GM12865 (cell line): ENCODE data around the gene LPIN3.

Experiments
- DNase-seq: peaks from one replicate; pipeline ENCODE4 v3.0.0; 2010; ENCODE audit warnings: low read depth
- H3K4me3 ChIP-seq: 2 replicates; pipeline ENCODE4 v1.5.1; 2011; ENCODE audit warnings: mild to moderate bottlenecking, low read depth, low read length, control low read depth
- TF ChIP-seq, protein P1 (sequence below): IDR thresholded peaks from 2 replicates; pipeline ENCODE4 v1.5.1; 2011; ENCODE audit warnings: low read length, control low read depth, low read depth, inconsistent platforms; ENCODE audit not compliant: insufficient read depth; ENCODE audit errors: missing control alignments

LPIN3 gene

DNA sequence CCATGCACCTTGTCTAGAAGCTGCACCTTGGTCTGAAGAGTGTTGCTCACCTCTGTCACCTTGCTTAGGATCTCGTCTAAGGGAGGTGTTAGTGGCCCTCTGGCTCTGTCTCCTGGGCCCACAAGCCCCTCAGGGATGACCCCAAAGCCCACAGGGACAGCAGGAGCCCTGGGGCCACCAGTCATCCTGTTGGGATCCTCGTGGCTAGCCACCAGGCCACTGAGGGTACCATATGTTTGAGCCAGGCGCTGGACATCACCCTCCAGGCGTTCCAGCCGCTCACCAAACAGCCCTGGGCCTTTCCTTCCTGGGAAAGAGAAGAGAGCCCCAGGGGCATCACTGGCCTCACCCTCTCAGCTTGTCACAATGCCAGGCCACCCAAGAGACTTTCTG, 22.1 kb downstream of the LPIN3 start:
- H3K4me3 ChIP-seq: no peak overlapping the region
- TF ChIP-seq, protein P1, sequence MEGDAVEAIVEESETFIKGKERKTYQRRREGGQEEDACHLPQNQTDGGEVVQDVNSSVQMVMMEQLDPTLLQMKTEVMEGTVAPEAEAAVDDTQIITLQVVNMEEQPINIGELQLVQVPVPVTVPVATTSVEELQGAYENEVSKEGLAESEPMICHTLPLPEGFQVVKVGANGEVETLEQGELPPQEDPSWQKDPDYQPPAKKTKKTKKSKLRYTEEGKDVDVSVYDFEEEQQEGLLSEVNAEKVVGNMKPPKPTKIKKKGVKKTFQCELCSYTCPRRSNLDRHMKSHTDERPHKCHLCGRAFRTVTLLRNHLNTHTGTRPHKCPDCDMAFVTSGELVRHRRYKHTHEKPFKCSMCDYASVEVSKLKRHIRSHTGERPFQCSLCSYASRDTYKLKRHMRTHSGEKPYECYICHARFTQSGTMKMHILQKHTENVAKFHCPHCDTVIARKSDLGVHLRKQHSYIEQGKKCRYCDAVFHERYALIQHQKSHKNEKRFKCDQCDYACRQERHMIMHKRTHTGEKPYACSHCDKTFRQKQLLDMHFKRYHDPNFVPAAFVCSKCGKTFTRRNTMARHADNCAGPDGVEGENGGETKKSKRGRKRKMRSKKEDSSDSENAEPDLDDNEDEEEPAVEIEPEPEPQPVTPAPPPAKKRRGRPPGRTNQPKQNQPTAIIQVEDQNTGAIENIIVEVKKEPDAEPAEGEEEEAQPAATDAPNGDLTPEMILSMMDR: no peak
- no peak for DNase-seq

DNA sequence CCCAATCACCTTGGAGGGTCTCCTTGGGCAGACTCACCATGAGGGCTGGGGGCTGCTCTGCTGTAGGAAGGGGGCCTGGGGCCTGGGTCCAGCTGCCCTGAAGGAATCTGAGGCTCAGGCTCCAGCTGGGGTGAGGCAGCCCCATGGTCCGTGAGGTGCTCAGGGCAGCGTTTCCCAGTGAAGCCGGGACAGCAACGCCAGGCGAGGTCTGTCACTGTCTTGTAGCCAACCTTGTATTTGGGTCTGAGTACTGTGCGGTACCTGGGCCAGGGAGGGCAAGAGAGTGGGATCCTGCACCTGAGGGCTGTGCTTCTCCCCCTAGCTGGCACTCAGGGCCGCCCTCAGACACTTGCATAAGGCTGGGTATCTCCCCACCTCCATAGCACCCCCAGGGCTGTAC, 23.0 kb downstream of the LPIN3 start:
- TF ChIP-seq, protein P1: no peak
- DNase-seq: no peak
- no peak overlapping the region for H3K4me3 ChIP-seq

DNA sequence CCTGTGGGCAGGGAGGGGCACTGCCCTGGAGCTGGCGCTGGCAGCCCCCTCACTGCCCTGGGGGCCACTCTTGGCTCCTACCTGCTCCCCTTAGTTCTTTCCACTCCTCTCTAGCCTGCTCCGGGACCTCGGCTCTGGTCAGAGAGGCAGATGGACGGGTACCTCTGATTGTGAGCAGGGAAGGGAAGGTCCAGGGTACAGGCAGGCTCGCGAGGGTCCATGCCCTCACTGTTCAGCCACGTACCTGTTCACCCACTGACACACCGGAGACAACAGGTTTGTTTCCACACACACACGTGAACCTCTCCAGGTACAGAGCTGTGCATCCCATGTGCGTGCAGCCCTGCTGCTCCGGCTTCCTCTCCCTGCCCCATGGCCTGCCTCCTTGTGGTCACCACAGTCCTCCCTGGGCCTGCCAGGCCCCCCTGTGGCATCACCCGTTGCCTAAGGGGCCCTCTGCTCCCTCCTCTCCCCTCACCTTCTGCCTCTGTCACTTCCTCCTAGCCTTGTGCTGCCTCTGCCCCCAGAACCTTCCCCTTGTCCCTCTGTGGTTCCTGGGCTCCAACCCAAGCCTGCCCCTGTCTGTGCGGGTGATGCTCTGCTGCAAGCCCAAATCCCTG, 23.7 kb downstream of the LPIN3 start:
- no peak overlapping the region for H3K4me3 ChIP-seq
- TF ChIP-seq, protein P1: no peak
- no peak for DNase-seq

DNA sequence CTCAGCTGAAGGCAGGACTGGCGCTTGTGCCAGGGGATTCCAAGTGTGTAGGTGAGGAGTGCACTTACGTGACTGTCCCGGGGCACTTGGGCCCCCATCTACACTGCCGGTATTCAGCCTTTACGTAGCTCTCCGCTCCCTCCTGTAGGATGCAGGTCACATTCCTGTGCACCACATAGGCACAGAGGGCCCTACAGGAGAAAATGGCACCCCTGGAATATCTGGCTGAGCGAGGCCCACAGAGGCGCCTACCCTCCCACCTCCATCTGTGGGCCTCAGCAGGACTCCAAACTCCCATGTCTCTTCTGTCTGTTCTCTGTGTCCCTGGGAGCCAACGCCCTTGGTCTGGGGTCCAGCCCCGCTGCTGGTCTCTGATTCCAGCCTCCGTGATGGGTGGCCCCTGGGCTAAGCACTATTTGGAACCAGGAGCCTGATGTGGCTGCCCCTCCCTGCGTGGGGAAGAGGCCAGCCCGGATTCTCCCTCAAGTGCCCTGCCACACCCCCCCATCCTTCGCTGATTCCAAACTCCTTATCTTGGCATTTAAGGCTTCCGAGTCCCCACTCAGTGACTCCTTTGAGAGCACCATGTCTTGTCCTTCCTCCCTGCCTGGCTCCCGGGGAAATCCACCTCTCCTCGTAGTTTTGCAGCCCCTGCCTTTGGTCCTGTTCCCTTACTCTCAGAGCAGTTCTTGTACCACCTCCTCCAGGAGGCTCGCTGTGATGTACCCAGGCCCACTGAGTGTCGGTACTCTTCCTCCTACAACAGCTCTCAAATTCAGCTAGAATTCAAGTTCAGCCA, 24.5 kb downstream of the LPIN3 start:
- no peak for DNase-seq
- TF ChIP-seq, protein P1: no peak
- H3K4me3 ChIP-seq: no peak overlapping the region

DNA sequence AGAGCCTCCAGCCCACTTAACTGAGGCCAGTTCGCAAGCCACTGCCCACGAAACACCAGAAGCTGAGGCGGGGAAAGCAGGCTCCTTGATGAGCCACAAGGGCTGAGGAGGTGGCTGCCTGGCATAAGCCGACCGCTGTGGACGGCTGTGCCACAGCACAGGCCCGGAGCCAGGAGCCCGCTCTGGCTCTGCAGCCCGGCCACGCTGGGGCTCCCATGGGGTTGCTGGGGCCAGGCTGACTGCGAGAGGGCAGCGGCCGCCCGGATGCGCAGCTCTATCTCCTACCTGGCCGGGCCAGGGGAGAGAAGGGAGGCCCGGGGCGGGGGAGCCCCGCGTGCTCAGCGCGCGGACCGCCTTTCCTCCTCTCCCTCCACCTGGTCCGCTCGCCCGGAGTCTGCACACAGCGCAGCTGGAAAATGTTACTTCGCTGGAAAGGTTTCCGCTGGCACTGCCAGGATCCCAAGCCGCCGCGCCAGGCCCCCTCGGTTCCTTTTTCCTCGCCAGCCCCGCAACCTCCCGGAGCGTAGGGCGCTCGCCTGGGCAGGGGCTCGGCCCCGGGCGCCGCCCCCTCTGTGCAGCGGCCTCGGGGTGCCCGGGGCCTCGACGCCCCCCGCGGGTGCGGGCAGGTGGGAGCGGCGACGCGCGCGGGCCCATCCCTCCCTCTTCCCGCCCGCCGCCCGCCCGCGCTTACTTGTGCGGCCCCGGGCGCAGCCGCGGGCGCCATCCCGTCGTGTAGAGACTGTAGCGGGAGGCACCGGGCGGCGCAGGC, 25.3 kb downstream of the LPIN3 start:
- TF ChIP-seq, protein P1: no peak
- DNase-seq: no peak
- no peak overlapping the region for H3K4me3 ChIP-seq

DNA sequence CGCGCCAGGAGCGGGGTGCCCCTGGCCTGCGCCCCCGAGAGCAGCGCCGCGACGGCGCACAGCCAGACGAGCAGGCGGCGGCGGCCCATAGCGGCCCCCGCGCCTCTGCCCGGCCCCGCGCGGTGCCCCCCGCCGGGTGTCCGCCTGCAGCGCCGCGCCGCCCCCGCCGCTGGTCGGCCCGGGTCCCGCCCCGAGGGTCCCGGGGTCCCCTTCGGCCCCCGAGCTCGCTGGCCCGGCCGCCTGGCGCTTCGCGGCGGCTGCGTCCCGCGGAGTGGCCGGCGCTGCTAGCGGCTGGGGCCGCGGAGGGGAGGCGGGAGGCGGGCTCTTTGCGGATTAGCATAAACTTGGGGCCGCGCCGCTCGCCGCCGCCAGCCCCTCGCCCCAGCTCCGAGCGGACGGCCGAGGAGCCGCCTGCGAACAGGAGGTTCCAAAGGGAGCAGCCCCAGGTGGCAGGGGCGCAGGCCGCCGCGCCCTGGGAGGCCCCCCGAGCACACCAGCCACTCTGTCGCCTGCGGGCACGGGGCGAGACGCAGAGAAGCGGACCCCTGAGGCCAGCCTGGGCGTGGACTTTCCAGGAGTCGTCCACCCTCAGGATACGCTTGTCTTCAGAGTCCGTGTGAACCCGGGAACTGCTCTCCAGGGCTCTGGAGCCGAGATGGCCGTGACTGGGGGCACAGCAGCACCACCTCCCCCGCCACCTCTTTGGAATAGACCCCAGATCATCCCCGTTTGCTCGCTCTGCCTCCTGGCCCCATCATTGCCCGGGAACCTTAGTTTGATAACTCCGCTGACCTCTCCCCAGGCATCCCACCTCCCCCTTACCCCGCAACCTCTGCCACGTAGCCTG, 26.1 kb downstream of the LPIN3 start, which contains the start of gene EMILIN3:
Gene EMILIN3, minus strand, starts transcription at position 273 of the 847 bp plus-strand sequence. Its CDS starts 184 bp downstream, at position 89.
- H3K4me3 ChIP-seq: no peak within 1 kb of the TSS
- no peak for DNase-seq
- TF ChIP-seq, protein P1: no peak
